Non-pigmented ciliary epithelial cell (primary cell): Measurements from ENCODE around the gene GOT2.
"Not testable (repeated sequence)": the region's sequence is repeated elsewhere in the genome, so short reads cannot be mapped to it uniquely, and the experiment has no call there.

Experiments
- DNase-seq: peaks from one replicate; pipeline ENCODE4 v3.0.0-alpha.2; 2010; ENCODE audit warnings: low read depth

Gene GOT2

GRCh38 chr16:58733671-58734458 lies at the start of gene GOT2:
Gene GOT2, minus strand, starts transcription at chr16:58734316. Its CDS starts 88 bp downstream, at chr16:58734228.
- DNase-seq: peak; percentile 23

DNA sequence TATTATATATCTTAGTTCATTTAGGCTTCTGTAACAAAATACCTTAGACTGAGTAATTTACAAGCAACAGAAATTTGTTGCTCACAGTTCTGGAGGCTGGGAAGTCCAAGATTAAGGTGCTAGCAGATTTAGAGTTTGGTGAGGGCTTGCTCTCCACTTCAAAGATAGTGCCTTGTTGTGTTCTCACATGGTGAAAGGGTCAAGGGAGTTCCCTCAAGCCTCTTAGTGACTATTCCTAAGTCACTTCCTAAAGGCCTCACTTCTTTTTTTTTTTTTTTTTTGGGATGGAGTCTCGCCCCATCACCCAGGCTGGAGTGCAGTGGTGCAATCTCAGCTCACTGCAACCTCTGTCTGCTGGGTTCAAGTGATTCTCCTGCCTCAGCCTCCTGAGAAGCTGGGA lies 45.2 kb upstream of the GOT2 start:
- DNase-seq: not testable (repeated sequence)

- DNase-seq: no peak
Observed at GRCh38 chr16:58773870-58774269, 39.8 kb upstream of the GOT2 start.

DNA sequence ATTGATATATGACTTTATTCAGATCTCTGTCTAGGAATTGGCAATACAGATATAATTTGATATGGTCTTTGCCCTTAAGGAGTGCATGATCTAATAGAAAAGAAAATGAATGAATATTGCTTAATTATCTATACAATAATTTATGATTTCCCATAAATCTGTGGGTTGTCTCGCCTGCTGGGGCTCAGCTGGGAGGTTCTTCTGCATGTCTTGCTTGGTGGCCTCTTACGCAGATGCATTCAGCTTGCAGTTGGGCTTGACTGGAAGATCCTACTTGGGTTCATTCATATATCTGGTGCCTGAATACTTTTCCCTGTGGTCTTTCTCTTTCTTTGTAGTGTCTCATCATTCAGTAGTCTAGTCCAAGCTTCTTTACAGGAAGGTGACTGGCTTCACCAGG lies 34.0 kb upstream of the GOT2 start:
- no peak for DNase-seq

GRCh38 chr16:58767581-58767980 lies 33.5 kb upstream of the GOT2 start:
- DNase-seq: no peak

- DNase-seq: no peak
Observed at GRCh38 chr16:58756650-58757332, 22.7 kb upstream of the GOT2 start.

GRCh38 chr16:58755989-58756649 lies 22.0 kb upstream of the GOT2 start:
- no peak for DNase-seq

GRCh38 chr16:58753711-58754134 lies 19.6 kb upstream of the GOT2 start:
- DNase-seq: no peak

GRCh38 chr16:58744497-58744896 lies 10.4 kb upstream of the GOT2 start:
- no peak for DNase-seq

- DNase-seq: no peak
Observed at GRCh38 chr16:58741976-58742375, 7.9 kb upstream of the GOT2 start.

GRCh38 chr16:58741166-58741565 lies 7.0 kb upstream of the GOT2 start:
- no peak for DNase-seq

- DNase-seq: no peak
Observed at GRCh38 chr16:58738672-58739296, 4.7 kb upstream of the GOT2 start.

DNA sequence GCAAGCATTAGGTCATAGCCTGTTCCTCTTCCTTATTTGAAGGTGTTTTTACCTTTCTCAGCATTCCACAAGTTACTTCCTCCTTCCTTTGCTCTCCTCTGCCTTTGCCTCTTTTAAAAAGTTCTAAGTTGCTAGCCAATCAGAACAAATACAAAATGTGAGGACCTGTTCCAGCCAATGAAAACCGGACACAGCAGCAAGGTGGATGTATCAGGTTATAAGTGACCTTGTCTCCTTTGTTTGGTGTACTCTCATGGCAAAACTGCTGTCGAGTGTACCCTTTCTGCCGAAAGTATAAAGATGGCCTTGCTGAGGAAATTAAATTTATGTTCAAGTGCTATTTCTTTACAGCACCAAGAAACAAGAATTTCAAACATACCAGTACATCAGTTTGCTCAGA lies 2.2 kb upstream of the GOT2 start:
- not testable (repeated sequence) for DNase-seq

DNA sequence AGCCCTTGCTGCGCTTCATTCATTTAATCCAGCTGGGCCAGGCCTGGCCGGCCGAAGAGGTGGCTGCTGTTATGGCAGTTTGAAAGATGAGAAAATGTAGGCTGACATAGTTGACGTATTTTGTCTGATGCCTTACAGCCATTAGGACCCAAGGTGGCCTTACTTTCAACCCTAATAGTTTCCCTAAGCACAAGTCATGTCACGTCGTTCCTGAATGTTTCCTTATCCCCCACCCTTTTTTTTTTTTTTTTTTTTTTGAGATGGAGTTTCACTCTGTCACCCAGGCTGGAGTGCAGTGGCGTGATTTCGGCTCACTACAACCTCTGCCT lies 307 bp upstream of the GOT2 start:
- DNase-seq: no peak

- DNase-seq: no peak
Observed at GRCh38 chr16:58733248-58733670, 857 bp downstream of the GOT2 start.

GRCh38 chr16:58732545-58733247 lies 1.4 kb downstream of the GOT2 start:
- no peak for DNase-seq

- no peak for DNase-seq
Observed at GRCh38 chr16:58730724-58731370, 3.3 kb downstream of the GOT2 start.

DNA sequence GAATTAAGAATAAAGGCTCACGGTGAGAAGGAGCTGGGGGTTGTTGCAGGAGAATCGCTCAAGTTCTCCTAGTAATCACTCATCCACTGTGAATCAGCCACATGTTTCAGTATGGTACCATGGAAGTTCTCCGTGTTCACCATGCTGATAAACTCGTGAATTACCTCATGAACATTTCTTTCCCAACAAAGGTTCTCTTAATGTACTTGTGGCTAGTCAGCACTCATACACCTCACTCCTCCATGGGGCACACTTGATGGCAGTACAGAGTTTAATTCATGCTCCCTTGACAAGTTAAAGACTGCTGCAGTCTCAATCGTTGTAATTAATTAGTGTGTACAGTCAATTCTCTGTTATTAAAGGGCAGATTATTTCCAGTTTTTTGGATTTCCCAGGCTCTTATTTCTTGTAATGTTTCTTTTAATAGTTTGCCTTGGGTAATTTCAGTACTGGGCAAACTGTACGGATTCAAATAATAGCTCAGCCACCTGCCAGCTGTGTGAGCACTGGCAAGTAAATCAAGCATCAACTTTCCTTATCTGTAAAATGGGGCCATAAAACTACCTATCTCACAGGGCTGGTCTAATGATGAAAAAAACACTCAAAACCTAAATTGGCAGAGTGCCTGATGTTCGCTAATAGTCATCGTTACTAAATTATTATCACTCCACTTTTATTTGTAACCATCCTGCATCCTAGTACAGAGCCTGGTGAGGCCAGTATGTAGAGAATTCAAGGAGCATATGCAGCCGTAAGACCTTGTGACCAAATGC lies 6.1 kb downstream of the GOT2 start:
- DNase-seq: no peak

GRCh38 chr16:58727028-58727781 lies 6.9 kb downstream of the GOT2 start:
- DNase-seq: no peak

DNA sequence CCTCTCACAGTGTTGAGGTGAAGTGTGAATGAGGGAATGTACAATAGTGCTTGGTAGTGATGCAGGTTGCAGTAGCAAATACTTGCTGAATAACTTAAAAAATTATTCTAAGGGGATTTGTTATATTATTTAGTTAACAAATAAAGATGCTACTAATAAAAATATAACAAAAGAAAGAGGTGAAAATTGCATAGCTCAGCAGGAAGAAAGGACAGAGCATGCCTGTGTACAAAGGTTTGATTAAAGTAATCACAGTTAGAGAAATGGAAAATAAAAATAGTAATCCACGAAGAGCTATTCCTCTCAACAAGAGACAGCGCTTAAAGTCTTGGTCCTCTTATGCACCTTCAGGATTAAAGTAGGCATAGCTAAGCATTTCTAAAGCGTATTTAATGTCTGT lies 11.0 kb downstream of the GOT2 start:
- DNase-seq: no peak
